GM18858 (cell line): ENCODE measurements around the gene TOP2B.

Experiments
- ATAC-seq: cut with Tn5 transposase; IDR thresholded peaks from one replicate; pipeline ENCODE4 v1.9.1; 2021; ENCODE audit not compliant: unreplicated experiment

Gene TOP2B

DNA sequence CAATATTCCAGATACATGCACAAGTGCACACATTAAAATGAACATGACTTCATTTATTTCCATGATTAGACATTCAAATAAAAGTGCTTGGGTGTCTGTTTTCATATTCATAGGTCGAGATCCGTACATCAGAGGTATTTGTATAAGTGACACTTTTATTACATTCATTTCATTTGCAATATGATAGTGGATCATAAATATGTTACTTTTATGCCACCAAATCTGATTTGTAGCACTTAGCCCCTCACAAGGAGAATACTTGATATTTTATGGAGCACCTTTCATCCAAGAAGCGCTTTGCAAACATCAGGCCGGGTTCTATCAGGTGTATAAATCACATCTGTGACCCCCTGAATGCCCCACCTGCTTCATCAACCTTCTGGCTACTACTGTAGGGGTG lies 100.6 kb downstream of the TOP2B start:
- ATAC-seq, result no peak

DNA sequence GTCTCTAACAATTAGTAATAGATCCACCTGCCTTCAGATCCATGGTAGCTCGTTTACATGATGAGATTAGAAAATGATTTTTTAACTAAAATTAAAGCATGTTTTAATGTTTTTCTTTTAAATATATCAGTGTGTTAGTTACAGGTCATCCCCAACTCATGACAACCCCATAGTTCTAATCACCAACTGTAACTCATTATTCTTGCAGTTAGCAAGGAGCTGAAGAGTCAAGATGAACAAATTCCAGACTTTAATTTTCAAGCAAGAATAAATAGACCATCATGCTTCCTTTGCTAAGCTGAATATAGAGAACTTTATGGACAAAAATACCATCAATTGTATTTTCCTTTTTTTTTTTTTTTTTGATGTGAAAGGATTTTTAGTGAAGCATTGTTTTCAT lies 101.1 kb downstream of the TOP2B start:
- ATAC-seq, result no peak

DNA sequence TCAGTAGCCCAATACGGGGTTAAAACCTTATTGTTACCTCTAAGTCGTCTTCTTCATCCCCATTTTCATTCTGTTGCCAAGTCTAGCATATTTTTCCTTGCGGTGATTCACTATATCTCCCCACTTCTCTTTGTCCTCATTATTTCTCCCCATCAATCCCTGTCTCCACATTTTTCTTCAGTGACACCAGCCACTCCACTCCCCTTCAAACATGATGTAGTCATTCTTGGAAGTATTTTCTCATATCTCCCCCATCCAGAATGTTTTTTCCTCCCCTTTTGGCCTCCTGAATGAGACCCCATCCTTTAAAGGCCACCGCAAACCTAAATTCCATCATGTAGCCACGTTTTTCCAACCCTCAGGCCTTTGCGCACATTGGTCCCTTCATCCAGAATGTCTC lies 105.9 kb downstream of the TOP2B start:
- no peak for ATAC-seq

GRCh38 chr3:25558121-25558520 lies 106.6 kb downstream of the TOP2B start:
- ATAC-seq, result no peak

DNA sequence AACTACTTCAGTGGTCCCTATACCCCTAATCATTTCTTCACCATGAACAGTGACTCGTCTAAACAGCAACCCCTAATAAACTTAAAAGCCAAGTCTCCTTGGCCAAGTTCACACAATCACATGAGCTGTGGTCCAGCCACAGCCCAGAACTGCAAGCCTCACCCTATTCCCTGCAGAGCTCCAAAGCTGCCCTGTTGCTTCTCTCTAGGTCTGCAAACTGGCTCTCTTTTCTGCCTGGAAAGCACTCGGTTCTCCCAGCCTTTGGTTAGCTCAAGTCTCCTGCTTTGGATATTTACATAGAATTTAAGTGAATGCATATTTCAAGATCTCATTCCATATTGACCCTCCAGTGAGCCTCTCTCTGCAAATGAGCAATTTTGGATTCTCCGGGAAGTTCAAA lies 107.0 kb downstream of the TOP2B start:
- ATAC-seq, result no peak

DNA sequence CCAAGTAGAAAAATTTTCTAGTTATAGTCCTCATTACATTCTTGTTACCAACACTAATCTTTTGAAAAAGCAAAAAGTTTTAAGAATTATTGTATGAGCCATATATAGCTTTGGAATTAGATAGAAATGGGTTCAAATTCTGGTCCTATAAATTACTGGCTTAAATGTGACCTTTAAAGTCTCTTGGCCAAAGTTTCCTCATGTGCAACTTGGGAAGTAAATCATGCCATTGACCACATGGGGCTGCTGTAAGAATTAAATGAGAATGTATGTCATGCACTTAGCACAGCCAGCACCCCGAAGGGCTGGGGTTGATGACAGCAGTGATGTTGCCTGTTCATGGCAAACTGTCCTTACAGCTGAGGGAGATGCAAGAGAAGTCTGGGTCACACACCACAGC lies 108.3 kb downstream of the TOP2B start:
- no peak for ATAC-seq

GRCh38 chr3:25555695-25556437 lies 108.8 kb downstream of the TOP2B start:
- no peak for ATAC-seq

DNA sequence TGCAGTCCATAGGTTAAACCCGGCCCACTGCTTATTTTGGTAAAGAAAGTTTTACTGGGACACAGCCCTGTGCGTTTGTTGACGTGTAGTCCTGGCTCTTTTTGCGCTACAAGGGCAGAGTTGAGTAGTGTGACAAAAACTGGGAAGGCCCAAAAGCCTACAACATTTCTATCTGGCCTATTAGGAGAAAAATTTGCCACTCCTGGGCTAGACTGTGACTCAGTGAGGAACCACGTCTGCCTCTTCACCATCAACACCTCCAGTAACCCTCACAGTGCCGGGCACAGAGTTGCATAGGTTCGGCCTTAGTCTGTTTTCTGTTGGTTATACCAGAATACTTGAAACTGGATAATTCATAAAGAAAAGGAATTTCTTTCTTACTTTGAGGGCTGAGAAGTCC lies 110.3 kb downstream of the TOP2B start:
- ATAC-seq, result no peak

DNA sequence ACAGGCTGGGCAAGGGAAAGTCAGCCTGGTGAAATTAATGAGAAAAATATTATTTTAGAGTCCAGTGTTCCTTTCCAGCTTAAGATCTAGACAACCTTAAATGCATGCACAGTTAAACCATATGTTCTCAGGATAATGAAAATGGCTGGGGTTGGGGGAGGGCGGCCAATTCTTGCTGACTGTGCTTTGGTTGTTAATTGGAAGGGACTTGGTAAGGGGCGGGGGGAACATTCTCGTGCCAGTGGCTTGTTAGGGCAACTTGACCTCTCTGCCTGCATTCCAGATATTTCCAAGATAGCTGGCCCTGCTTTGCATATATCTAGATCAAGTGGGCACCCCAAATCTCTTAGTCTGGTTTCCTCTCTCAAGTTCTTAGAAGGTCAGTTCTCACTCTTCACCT lies 112.5 kb downstream of the TOP2B start:
- ATAC-seq, result no peak

GRCh38 chr3:25548836-25549235 lies 115.9 kb downstream of the TOP2B start:
- ATAC-seq, result no peak

DNA sequence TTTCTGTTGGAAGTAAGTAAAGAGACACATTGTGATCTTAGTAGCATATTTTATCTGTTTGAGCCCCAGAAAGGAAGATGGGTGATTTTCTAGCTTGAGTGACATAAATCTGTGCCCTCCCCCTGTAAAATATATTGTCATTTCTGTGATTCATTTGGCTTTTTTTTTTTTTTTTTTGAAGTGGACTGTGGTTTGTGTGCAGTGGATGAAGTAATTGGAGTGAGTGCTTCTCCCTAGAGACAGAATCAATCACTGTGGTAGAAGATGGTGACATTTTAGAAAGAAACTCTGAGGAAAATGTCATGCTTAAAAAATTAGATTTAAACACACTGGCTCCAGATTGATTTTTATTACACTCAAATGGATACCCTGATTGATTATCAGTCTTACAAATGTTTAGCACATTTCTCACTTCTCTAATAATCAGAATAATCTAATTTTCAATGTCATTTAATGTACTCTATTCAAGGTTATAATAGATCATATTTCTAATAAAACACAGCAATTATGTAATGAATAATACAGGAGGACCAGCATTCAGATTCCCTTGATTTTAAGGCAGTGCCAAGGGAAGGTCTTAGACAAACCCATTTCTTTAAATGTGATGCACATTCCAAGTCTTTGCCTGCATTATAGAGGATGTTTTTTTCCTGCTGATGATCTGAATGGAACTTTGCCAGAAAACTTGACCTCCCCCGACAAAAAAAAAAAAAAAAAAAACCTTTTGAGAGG lies 116.6 kb downstream of the TOP2B start:
- no peak for ATAC-seq
